Measurements from ENCODE around the gene TLR9.

Gene TLR9

DNA sequence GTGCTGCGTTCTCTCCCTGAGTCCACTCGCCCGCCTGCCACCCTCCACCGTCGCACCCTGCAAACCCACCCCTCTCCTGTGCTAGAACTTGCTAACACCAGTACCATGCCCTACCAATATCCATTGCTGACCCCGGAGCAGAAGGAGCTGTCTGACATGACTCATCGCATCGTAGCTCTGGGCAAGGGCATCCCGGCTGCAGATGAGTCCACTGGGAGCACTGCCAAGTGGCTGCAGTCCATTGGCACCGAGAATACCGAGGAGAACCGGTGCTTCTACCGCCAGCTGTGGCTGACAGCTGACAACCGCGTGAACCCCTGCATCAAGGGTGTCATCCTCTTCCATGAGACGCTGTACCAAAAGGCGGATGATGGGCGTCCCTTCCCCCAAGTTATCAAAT is 32.4 kb downstream of the TLR9 start:
- H3K9me3 ChIP-seq (ENCODE audit: insufficient read depth, low read length, severe bottlenecking): no peaks in the 10 kb centered on the region
- no peaks in the 10 kb centered on the region for H3K27me3 ChIP-seq (ENCODE audit: insufficient read depth, low read length, poor library complexity)
- TF ChIP-seq, protein P1, sequence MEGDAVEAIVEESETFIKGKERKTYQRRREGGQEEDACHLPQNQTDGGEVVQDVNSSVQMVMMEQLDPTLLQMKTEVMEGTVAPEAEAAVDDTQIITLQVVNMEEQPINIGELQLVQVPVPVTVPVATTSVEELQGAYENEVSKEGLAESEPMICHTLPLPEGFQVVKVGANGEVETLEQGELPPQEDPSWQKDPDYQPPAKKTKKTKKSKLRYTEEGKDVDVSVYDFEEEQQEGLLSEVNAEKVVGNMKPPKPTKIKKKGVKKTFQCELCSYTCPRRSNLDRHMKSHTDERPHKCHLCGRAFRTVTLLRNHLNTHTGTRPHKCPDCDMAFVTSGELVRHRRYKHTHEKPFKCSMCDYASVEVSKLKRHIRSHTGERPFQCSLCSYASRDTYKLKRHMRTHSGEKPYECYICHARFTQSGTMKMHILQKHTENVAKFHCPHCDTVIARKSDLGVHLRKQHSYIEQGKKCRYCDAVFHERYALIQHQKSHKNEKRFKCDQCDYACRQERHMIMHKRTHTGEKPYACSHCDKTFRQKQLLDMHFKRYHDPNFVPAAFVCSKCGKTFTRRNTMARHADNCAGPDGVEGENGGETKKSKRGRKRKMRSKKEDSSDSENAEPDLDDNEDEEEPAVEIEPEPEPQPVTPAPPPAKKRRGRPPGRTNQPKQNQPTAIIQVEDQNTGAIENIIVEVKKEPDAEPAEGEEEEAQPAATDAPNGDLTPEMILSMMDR (IDR thresholded peaks at IDR 0.05; ENCODE audit: borderline replicate concordance, extremely low read depth, low read length, poor library complexity, severe bottlenecking): no peak
- TF ChIP-seq EZH2 (IDR thresholded peaks at IDR 0.05; ENCODE audit: borderline replicate concordance, low read depth, low read length, severe bottlenecking): no peak
- peaks cover 10% of the 10 kb centered on the region for H3K4me1 ChIP-seq (ENCODE audit: insufficient read depth, low read length)
- H2AFZ ChIP-seq (ENCODE audit: low read depth, low read length): no peak overlapping the region
- H3K9ac ChIP-seq (ENCODE audit: low read depth, low read length): no peak overlapping the region
- H3K4me3 ChIP-seq (ENCODE audit: low read depth in 1 of 2, low read length in 2 of 2): no peak overlapping the region
- peaks cover 2% of the 10 kb centered on the region for H3K79me2 ChIP-seq (ENCODE audit: insufficient read depth, low read length)
- no peaks in the 10 kb centered on the region; the same call in 1 of the 2 replicates for H3K36me3 ChIP-seq (ENCODE audit: insufficient read depth, low read length)
- ATAC-seq (ENCODE audit: insufficient read depth, low read depth) (no peak), DNase-seq (no peak)
- no peaks in the 10 kb centered on the region for H4K20me1 ChIP-seq (ENCODE audit: insufficient read depth, low read length)
- H3K27ac ChIP-seq (ENCODE audit: low read length): no peak overlapping the region
- no peak overlapping the region for H3K4me2 ChIP-seq (ENCODE audit: insufficient read depth, low read length)

DNA sequence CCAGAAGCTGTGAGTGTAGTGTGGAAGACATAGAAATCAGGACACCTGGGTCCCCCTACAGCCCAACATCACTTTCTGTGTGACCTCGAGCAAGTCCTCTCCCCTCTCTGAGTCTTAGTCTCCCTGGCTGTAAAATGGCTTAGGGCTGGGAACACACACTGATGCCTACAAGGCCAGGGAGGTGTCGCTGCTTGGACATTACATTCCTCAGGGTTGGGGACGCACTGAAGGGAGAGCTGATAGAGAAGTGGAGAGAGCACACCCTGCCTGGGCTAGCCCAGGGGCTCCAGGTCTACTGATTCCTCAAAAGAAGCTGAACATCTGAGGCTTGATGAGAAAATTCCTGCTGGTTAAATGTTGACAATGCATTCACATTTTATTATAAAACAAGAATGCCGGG is 33.8 kb downstream of the TLR9 start:
- Histone ChIP-seq H3K4me2 (ENCODE audit: insufficient read depth, low read length) (no peak overlapping the region), H4K20me1 (ENCODE audit: insufficient read depth, low read length) (no peaks in the 10 kb centered on the region), H3K4me3 (ENCODE audit: low read depth in 1 of 2, low read length in 2 of 2) (no peak overlapping the region), H3K4me1 (ENCODE audit: insufficient read depth, low read length) (no peaks in the 10 kb centered on the region), H3K79me2 (ENCODE audit: insufficient read depth, low read length) (no peaks in the 10 kb centered on the region), H3K9ac (ENCODE audit: low read depth, low read length) (no peak overlapping the region), H2AFZ (ENCODE audit: low read depth, low read length) (no peak overlapping the region), H3K27me3 (ENCODE audit: insufficient read depth, low read length, poor library complexity) (no peaks in the 10 kb centered on the region), H3K36me3 (ENCODE audit: insufficient read depth, low read length) (no peaks in the 10 kb centered on the region), H3K9me3 (ENCODE audit: insufficient read depth, low read length, severe bottlenecking) (no peaks in the 10 kb centered on the region), H3K27ac (ENCODE audit: low read length) (no peak overlapping the region)
- ATAC-seq (ENCODE audit: insufficient read depth, low read depth) (no peak), DNase-seq (no peak)
- TF ChIP-seq, protein P1 (IDR thresholded peaks at IDR 0.05; ENCODE audit: borderline replicate concordance, extremely low read depth, low read length, poor library complexity, severe bottlenecking): no peak
- no peak for TF ChIP-seq EZH2 (IDR thresholded peaks at IDR 0.05; ENCODE audit: borderline replicate concordance, low read depth, low read length, severe bottlenecking)

DNA sequence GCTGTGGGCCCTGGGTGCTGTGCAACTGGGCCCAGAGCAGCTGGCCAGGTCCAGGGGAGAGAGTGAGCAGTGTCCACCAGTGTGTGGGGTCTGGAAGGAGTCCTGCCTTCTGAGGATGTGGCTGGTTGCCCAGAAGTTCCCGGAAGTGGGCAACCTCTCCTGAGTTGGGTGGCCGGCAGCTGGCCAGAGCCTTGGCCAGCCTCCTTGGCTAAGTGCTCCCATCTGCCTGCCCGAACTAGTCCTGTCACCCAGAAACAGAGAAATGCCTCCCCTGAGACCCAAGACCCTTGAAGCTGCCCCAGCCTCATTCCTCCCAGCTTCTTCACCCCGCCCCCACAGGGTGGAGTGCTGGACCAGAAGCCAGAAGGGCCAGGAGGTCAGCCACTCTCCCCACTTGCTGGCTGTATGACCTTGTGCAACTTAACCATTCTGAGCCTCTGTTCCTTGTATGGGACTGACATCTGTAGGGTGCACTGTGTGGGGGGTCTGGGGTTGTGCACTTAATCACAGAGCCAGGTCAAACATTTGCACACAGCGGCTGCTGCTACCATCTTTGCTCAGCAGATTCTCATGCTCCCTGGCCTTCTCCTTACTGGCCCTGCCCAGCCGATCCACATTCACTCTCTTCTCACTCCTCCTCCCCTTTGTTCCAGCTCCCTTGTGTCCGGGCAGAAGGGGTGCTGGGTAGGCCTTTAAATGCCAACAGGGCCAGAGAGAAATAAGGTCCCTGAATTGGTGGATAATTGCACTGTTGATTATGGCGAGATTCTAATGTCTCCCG is 35.0 kb downstream of the TLR9 start:
- no peak for DNase-seq
- TF ChIP-seq, protein P1 (IDR thresholded peaks at IDR 0.05; ENCODE audit: borderline replicate concordance, extremely low read depth, low read length, poor library complexity, severe bottlenecking): no peak
- no peak for TF ChIP-seq EZH2 (IDR thresholded peaks at IDR 0.05; ENCODE audit: borderline replicate concordance, low read depth, low read length, severe bottlenecking)
- H2AFZ ChIP-seq (ENCODE audit: low read depth, low read length): no peak overlapping the region

More for the DNA sequence above, 35.0 kb downstream of the TLR9 start:
- Histone ChIP-seq H3K4me2 (ENCODE audit: insufficient read depth, low read length) (no peak overlapping the region), H3K4me1 (ENCODE audit: insufficient read depth, low read length) (no peaks in the 10 kb centered on the region), H3K9me3 (ENCODE audit: insufficient read depth, low read length, severe bottlenecking) (no peaks in the 10 kb centered on the region), H3K27ac (ENCODE audit: low read length) (no peak overlapping the region), H4K20me1 (ENCODE audit: insufficient read depth, low read length) (no peaks in the 10 kb centered on the region), H3K9ac (ENCODE audit: low read depth, low read length) (no peak overlapping the region), H3K36me3 (ENCODE audit: insufficient read depth, low read length) (no peaks in the 10 kb centered on the region), H3K27me3 (ENCODE audit: insufficient read depth, low read length, poor library complexity) (no peaks in the 10 kb centered on the region), H3K4me3 (ENCODE audit: low read depth in 1 of 2, low read length in 2 of 2) (no peak overlapping the region), H3K79me2 (ENCODE audit: insufficient read depth, low read length) (no peaks in the 10 kb centered on the region)
- ATAC-seq (ENCODE audit: insufficient read depth, low read depth): no peak

All from DND-41 (cell line).